Neural progenitor cell (in vitro differentiated cells): ENCODE data around the gene GPA33. TPM values are rescaled to one million over a fixed set of nuclear protein-coding genes. Genes with fewer than 3 reads are reported as not detected.

Source experiments
- DNase-seq: peaks from one replicate; pipeline ENCODE4 v3.0.0-alpha.2; 2016; ENCODE audit warnings: low spot score
- H2AFZ ChIP-seq: fragments of 200-600 bp; sonication (generic); replicated peaks from 2 replicates; pipeline ENCODE4 v1.6.1; 2016; ENCODE audit warnings: antibody characterized with exemption
- H3F3A ChIP-seq: fragments of 200-600 bp; sonication (generic); 2 replicates; pipeline ENCODE4 v1.6.1; 2016; ENCODE audit warnings: antibody characterized with exemption, low read depth
- H3K27ac ChIP-seq: fragments of 200-600 bp; sonication (generic); 2 replicates; pipeline ENCODE4 v1.5.1; 2016; ENCODE audit warnings: mild to moderate bottlenecking
- H3K27me3 ChIP-seq: fragments of 200-600 bp; sonication (generic); 2 replicates; pipeline ENCODE4 v1.6.1; 2016; ENCODE audit warnings: mild to moderate bottlenecking, moderate library complexity
- H3K36me3 ChIP-seq: fragments of 200-600 bp; sonication (generic); 2 replicates; pipeline ENCODE4 v1.5.1; 2016
- H3K4me1 ChIP-seq: fragments of 200-600 bp; sonication (generic); 2 replicates; pipeline ENCODE4 v1.6.1; 2016; ENCODE audit warnings: mixed run types
- H3K4me2 ChIP-seq: fragments of 200-600 bp; sonication (generic); 2 replicates; pipeline ENCODE4 v1.6.1; 2016
- H3K4me3 ChIP-seq: fragments of 200-600 bp; sonication (generic); 2 replicates; pipeline ENCODE4 v1.5.1; 2016
- H3K79me2 ChIP-seq: fragments of 200-600 bp; sonication (generic); 2 replicates; pipeline ENCODE4 v1.6.1; 2016; ENCODE audit warnings: low read depth
- H3K9ac ChIP-seq: fragments of 200-600 bp; sonication (generic); 2 replicates; pipeline ENCODE4 v1.6.1; 2016
- H3K9me3 ChIP-seq: fragments of 200-600 bp; sonication (generic); 2 replicates; pipeline ENCODE4 v1.5.1; 2016; ENCODE audit warnings: low read depth
- H4K20me1 ChIP-seq: fragments of 200-600 bp; sonication (generic); 2 replicates; pipeline ENCODE4 v1.6.1; 2016; ENCODE audit warnings: low read depth
- H3K27ac Mint-ChIP-seq: 3 replicates; pipeline ENCODE4 v1.8.0; 2021; ENCODE audit warnings: mixed read lengths
- H3K27me3 Mint-ChIP-seq: 2 replicates; pipeline ENCODE4 v1.8.0; 2022; ENCODE audit warnings: low read depth, mild to moderate bottlenecking, inconsistent platforms, moderate library complexity, mixed read lengths; ENCODE audit not compliant: insufficient read depth
- H3K36me3 Mint-ChIP-seq: 3 replicates; pipeline ENCODE4 v1.8.0; 2021; ENCODE audit warnings: mixed read lengths
- H3K4me1 Mint-ChIP-seq: 3 replicates; pipeline ENCODE4 v1.8.0; 2021; ENCODE audit warnings: mixed read lengths
- H3K4me3 Mint-ChIP-seq: 3 replicates; pipeline ENCODE4 v1.8.0; 2021; ENCODE audit warnings: mild to moderate bottlenecking, moderate library complexity, mixed read lengths
- H3K9me3 Mint-ChIP-seq: 3 replicates; pipeline ENCODE4 v1.8.0; 2020; ENCODE audit warnings: mixed read lengths
- CTCF ChIP-seq: fragments of 200-600 bp; sonication (generic); IDR thresholded peaks from 2 replicates; pipeline ENCODE4 v1.5.1; 2017; ENCODE audit warnings: antibody characterized with exemption, mild to moderate bottlenecking
- EZH2 ChIP-seq: fragments of 200-600 bp; sonication (generic); IDR thresholded peaks from 2 replicates; pipeline ENCODE4 v1.6.1; 2017; ENCODE audit warnings: antibody characterized with exemption, mild to moderate bottlenecking, moderate library complexity
- EZH2phosphoT487 ChIP-seq: fragments of 200-600 bp; sonication (generic); IDR thresholded peaks from 2 replicates; pipeline ENCODE4 v1.6.1; 2017; ENCODE audit warnings: antibody characterized with exemption
- total RNA-seq: library from RNA; depleted of rRNA; stranded (reverse); fragments of >200 nt; gene quantifications from 2 replicates; pipeline ENCODE4 v1.2.3, GENCODE V29; 2015; ENCODE audit warnings: low replicate concordance

The GPA33 gene
- total RNA-seq, 1 donor from 2014 or later = 0.52 TPM

GRCh38 chr1:167013108-167013929 is 76.9 kb downstream of the GPA33 start:
- Histone ChIP-seq H3K4me1 (peaks cover 24% of the 10 kb centered on the region), H3K27ac (no peak overlapping the region), H3F3A (no peaks in the 10 kb centered on the region), H3K79me2 (no peaks in the 10 kb centered on the region), H3K4me3 (no peak overlapping the region), H2AFZ (peak overlapping the region; percentile 13), H3K36me3 (no peaks in the 10 kb centered on the region), H3K4me2 (peak overlapping the region; percentile 20), H3K27me3 (no peaks in the 10 kb centered on the region), H3K9ac (no peak overlapping the region), H3K9me3 (no peaks in the 10 kb centered on the region), H4K20me1 (no peaks in the 10 kb centered on the region)
- Mint-ChIP-seq H3K27ac (peak overlapping the region; percentile 65), H3K4me1 (peaks cover 8% of the 10 kb centered on the region), H3K4me3 (no peak overlapping the region), H3K9me3 (no peaks in the 10 kb centered on the region), H3K36me3 (no peaks in the 10 kb centered on the region), H3K27me3 (no peaks in the 10 kb centered on the region)
- DNase-seq = no peak
- no peak for TF ChIP-seq CTCF
- TF ChIP-seq EZH2phosphoT487 = no peak
- no peak for TF ChIP-seq EZH2

GRCh38 chr1:167012570-167012969 is 77.6 kb downstream of the GPA33 start:
- Histone ChIP-seq H3K9ac (no peak overlapping the region), H3K27me3 (no peaks in the 10 kb centered on the region), H3K4me2 (no peak overlapping the region), H4K20me1 (no peaks in the 10 kb centered on the region), H3K79me2 (no peaks in the 10 kb centered on the region), H3K36me3 (no peaks in the 10 kb centered on the region), H3F3A (no peaks in the 10 kb centered on the region), H3K4me1 (peaks cover 24% of the 10 kb centered on the region), H3K4me3 (no peak overlapping the region), H3K9me3 (no peaks in the 10 kb centered on the region), H3K27ac (no peak overlapping the region), H2AFZ (no peak overlapping the region)
- no peak for TF ChIP-seq EZH2phosphoT487
- no peak for TF ChIP-seq EZH2
- TF ChIP-seq CTCF = no peak
- Mint-ChIP-seq H3K9me3 (no peaks in the 10 kb centered on the region), H3K4me3 (no peak overlapping the region), H3K4me1 (peaks cover 8% of the 10 kb centered on the region), H3K27me3 (no peaks in the 10 kb centered on the region), H3K36me3 (no peaks in the 10 kb centered on the region), H3K27ac (no peak overlapping the region)
- no peak for DNase-seq

- Mint-ChIP-seq H3K4me1 (peaks cover 8% of the 10 kb centered on the region), H3K27ac (no peak overlapping the region)
Measured at GRCh38 chr1:167011560-167012191, 78.5 kb downstream of the GPA33 start.

GRCh38 chr1:167003711-167004110 is 86.5 kb downstream of the GPA33 start:
- peaks cover 6% of the 10 kb centered on the region for H3K9me3 Mint-ChIP-seq
- no peak overlapping the region for H3K27ac ChIP-seq
- H3K27ac Mint-ChIP-seq = no peak overlapping the region
- H3K4me2 ChIP-seq = no peak overlapping the region
- H3K36me3 ChIP-seq = no peaks in the 10 kb centered on the region
- no peaks in the 10 kb centered on the region for H3K4me1 Mint-ChIP-seq
- no peaks in the 10 kb centered on the region for H3K79me2 ChIP-seq
- H3K27me3 ChIP-seq = no peaks in the 10 kb centered on the region
- H3K9ac ChIP-seq = no peak overlapping the region
- H3K4me1 ChIP-seq = no peaks in the 10 kb centered on the region
- H3F3A ChIP-seq = no peaks in the 10 kb centered on the region
- no peak overlapping the region for H2AFZ ChIP-seq
- no peaks in the 10 kb centered on the region for H3K9me3 ChIP-seq
- no peak overlapping the region for H3K4me3 ChIP-seq
- no peaks in the 10 kb centered on the region for H3K36me3 Mint-ChIP-seq
- DNase-seq = no peak
- no peaks in the 10 kb centered on the region for H3K27me3 Mint-ChIP-seq
- TF ChIP-seq EZH2 = no peak
- TF ChIP-seq EZH2phosphoT487 = no peak
- no peak for TF ChIP-seq CTCF
- no peak overlapping the region for H3K4me3 Mint-ChIP-seq
- no peaks in the 10 kb centered on the region for H4K20me1 ChIP-seq

More at GRCh38 chr1:167011560-167012191, 78.5 kb downstream of the GPA33 start:
- Histone ChIP-seq H3K9ac (no peak overlapping the region), H3F3A (no peaks in the 10 kb centered on the region), H3K27ac (no peak overlapping the region), H3K9me3 (no peaks in the 10 kb centered on the region), H4K20me1 (no peaks in the 10 kb centered on the region), H3K36me3 (no peaks in the 10 kb centered on the region), H3K4me1 (peaks cover 24% of the 10 kb centered on the region), H3K27me3 (no peaks in the 10 kb centered on the region), H3K79me2 (no peaks in the 10 kb centered on the region), H3K4me2 (no peak overlapping the region), H3K4me3 (no peak overlapping the region), H2AFZ (no peak overlapping the region)
- H3K4me3 Mint-ChIP-seq = no peak overlapping the region
- DNase-seq = no peak
- H3K9me3 Mint-ChIP-seq = no peaks in the 10 kb centered on the region
- no peaks in the 10 kb centered on the region for H3K36me3 Mint-ChIP-seq
- TF ChIP-seq EZH2phosphoT487 (no peak), EZH2 (no peak)
- no peaks in the 10 kb centered on the region for H3K27me3 Mint-ChIP-seq
